B cell (primary cell): ENCODE data around the gene IGFL4. TPM values are rescaled to one million over a fixed set of nuclear protein-coding genes. Genes with fewer than 3 reads are reported as not detected.

Source experiments
- ATAC-seq: fragments of 200-7000 bp; cut with Tn5 transposase; one replicate; pipeline ENCODE4 v1.10.0; 2021; ENCODE audit warnings: low read depth, mild to moderate bottlenecking, moderate number of reproducible peaks, moderate library complexity
- CTCF ChIA-PET: fragments of 350-600 bp; sonication (Branson Sonifier 250); formaldehyde crosslinking; loops from one replicate; lab custom pipeline; 2021; ENCODE audit warnings: antibody characterized with exemption, inconsistent platforms; lab: Charles Lee
- POLR2A ChIA-PET: fragments of 350-600 bp; sonication (Branson Sonifier 250); formaldehyde crosslinking; loops from one replicate; lab custom pipeline; 2021; ENCODE audit warnings: antibody characterized with exemption; lab: Charles Lee
- DNase-seq: peaks from one replicate; pipeline ENCODE4 v3.0.0; 2013
- H2AFZ ChIP-seq: 2 replicates; pipeline ENCODE4 v1.6.1; 2012; ENCODE audit warnings: mild to moderate bottlenecking, low read depth, low read length; ENCODE audit not compliant: insufficient read depth, poor library complexity, severe bottlenecking
- H3K27ac ChIP-seq, 2 donors: 1 replicate in 1 of 2; 2 replicates in 1 of 2; pipeline ENCODE4 v1.5.1; 2012 to 2013; ENCODE audit warnings: low read length in 2 of 2, mild to moderate bottlenecking in 2 of 2, moderate library complexity in 1 of 2
- H3K27me3 ChIP-seq, 4 experiments: fragments of 200-600 bp in 1 of 4; sonication (generic) in 1 of 4; replicated peaks in 1 of 4; 1 replicate in 2 of 4; 2 replicates in 2 of 4; pipeline versions ENCODE4 v1.6.1 to v1.7.0; 2013 to 2016; ENCODE audit warnings: low read length in 3 of 4, mild to moderate bottlenecking in 2 of 4, mixed read lengths in 1 of 4, moderate library complexity in 1 of 4; ENCODE audit not compliant: insufficient read depth in 4 of 4, control insufficient read depth in 3 of 4; ENCODE audit errors: control extremely low read depth in 1 of 4
- H3K36me3 ChIP-seq, 2 experiments: replicated peaks in 1 of 2; 1 replicate in 1 of 2; 2 replicates in 1 of 2; pipeline versions ENCODE4 v1.6.1 to v1.7.1; 2013; ENCODE audit warnings: low read length in 1 of 2; ENCODE audit not compliant: insufficient read depth in 2 of 2, control insufficient read depth in 1 of 2; ENCODE audit errors: control extremely low read depth in 1 of 2, extremely low read depth in 1 of 2
- H3K4me1 ChIP-seq, 2 donors: fragments of 200-600 bp in 1 of 2; sonication (generic) in 1 of 2; 1 replicate in 1 of 2; 2 replicates in 1 of 2; pipeline versions ENCODE4 v1.5.1 to v1.6.1; 2013 to 2017; ENCODE audit warnings: low read length in 2 of 2; ENCODE audit not compliant: control insufficient read depth in 2 of 2, insufficient read depth in 2 of 2
- H3K4me2 ChIP-seq: replicated peaks from 2 replicates; pipeline ENCODE3; 2012; ENCODE audit warnings: mild to moderate bottlenecking, low read depth, low read length; ENCODE audit not compliant: poor library complexity, severe bottlenecking
- H3K4me3 ChIP-seq, 5 experiments: fragments of 200-600 bp in 1 of 5; sonication (generic) in 1 of 5; 1 replicate in 3 of 5; 2 replicates in 2 of 5; pipeline versions ENCODE4 v1.5.1 to v1.7.0; 2011 to 2016; ENCODE audit warnings: low read length in 4 of 5, mild to moderate bottlenecking in 4 of 5, low read depth in 2 of 5, control low read depth in 1 of 5, moderate library complexity in 1 of 5; ENCODE audit not compliant: insufficient read depth in 1 of 5; ENCODE audit errors: control extremely low read depth in 1 of 5, extremely low read depth in 1 of 5
- H3K79me2 ChIP-seq: fragments of 200-600 bp; sonication (generic); one replicate; pipeline ENCODE4 v1.6.0; 2016; ENCODE audit warnings: low read length; ENCODE audit not compliant: control insufficient read depth, insufficient read depth
- H3K9ac ChIP-seq: fragments of 200-600 bp; sonication (generic); 2 replicates; pipeline ENCODE4 v1.6.1; 2017; ENCODE audit warnings: mild to moderate bottlenecking, low read length, moderate library complexity
- H3K9me3 ChIP-seq, 3 donors: one replicate each; pipeline versions ENCODE4 v1.6.1 to v1.7.1; 2013; ENCODE audit warnings: low read length in 2 of 3; ENCODE audit not compliant: control insufficient read depth in 2 of 3, insufficient read depth in 1 of 3; ENCODE audit errors: control extremely low read depth in 1 of 3
- H4K20me1 ChIP-seq: 2 replicates; pipeline ENCODE4 v1.6.0; 2012; ENCODE audit warnings: mild to moderate bottlenecking, low read length; ENCODE audit not compliant: insufficient read depth, control insufficient read depth, poor library complexity, severe bottlenecking
- H3K27ac Mint-ChIP-seq: one replicate; pipeline ENCODE4 v1.8.0; 2021; ENCODE audit warnings: mixed read lengths
- H3K27me3 Mint-ChIP-seq: one replicate; pipeline ENCODE4 v1.8.0; 2021; ENCODE audit warnings: mixed read lengths
- H3K4me1 Mint-ChIP-seq: one replicate; pipeline ENCODE4 v1.8.0; 2021; ENCODE audit warnings: mixed read lengths
- H3K4me3 Mint-ChIP-seq: one replicate; pipeline ENCODE4 v1.8.0; 2021; ENCODE audit warnings: mixed read lengths
- H3K9me3 Mint-ChIP-seq: one replicate; pipeline ENCODE4 v1.8.0; 2022; ENCODE audit warnings: mixed read lengths; ENCODE audit not compliant: insufficient read depth
- EZH2 ChIP-seq: IDR thresholded peaks from 2 replicates; pipeline ENCODE4 v1.6.1; 2012; ENCODE audit warnings: borderline replicate concordance, low read depth, mild to moderate bottlenecking, moderate library complexity, low read length; ENCODE audit not compliant: insufficient read depth, poor library complexity, severe bottlenecking
- WGBS: methylation state at CpG from one replicate; pipeline ENCODE4 v1.1.5; 2013; ENCODE audit warnings: missing lambda C conversion rate; ENCODE audit not compliant: insufficient coverage; 5-methylcytosine and 5-hydroxymethylcytosine counted together
- intact Hi-C: fragments of 100-400 bp; cut with micrococcal nuclease; formaldehyde crosslinking; loops from one replicate; pipeline ENCODE4 v1.10.0; 2022
- polyA plus RNA-seq: library from polyadenylated mRNA; depleted of rRNA; stranded (reverse); fragments of >200 nt; gene quantifications from 2 replicates; pipeline ENCODE4 v1.2.3, GENCODE V29; 2012
- total RNA-seq, 2 donors: library from RNA; stranded (reverse); fragments of 120-200 nt in 1 of 2; gene quantifications; 1 replicate in 1 of 2; 2 replicates in 1 of 2; pipeline versions ENCODE4 v1.2.3 to v1.2.4, GENCODE V29; 2013 to 2022
- TF ChIP-seq, protein P1 (sequence below): fragments of 200-600 bp; IDR thresholded peaks from one replicate; pipeline ENCODE4 v1.8.0; 2022; ENCODE audit warnings: antibody characterized with exemption, mild to moderate bottlenecking

Gene IGFL4
- total and polyA plus RNA-seq, 2 donors (not counting 1 experiment from before 2014, with no cell fraction given), result not detected

DNA sequence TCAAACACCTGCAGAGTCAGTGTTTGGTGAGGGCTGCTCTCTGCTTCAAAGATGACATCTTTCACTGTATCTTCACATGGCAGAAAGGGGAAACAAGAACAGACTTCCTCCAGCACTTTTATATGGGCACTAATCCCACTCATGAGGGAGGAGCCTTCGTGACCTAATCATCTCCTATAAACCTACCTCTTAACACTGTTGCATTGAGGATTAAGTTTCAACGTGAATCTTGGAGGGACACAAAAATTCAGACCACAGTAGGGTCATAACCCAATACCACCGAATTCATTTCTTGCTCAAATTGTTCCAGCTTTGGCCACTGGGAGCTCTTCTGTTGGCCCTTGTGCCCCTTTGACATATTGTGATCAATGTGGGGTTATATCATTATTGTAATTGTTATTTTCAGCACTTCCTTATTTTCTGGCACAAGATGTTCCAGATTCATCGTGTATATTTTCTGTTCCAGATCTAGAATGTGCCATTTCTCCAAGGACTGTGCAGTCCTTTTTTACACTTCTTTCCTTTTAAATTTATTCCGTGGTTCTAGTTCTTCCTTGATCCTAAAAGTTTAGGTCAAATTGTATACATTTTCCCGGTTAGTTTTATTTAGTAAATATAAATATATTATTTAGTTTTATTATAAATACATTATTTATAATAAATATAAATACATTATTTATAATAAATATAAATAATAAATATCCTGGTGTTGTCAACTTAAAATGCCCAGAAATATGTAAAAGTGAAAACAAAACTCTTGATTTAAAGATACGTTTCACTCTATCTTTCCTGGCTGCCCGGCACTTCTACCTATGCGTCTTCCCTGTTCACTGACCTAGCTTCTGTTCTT lies 35.5 kb upstream of the IGFL4 start:
- no peaks in the 10 kb centered on the region for H3K9me3 Mint-ChIP-seq
- Histone ChIP-seq H3K9me3 (peaks cover 3 to 22% (median 6%) of the 10 kb centered on the region in 3 donors), H3K9ac (no peak overlapping the region), H3K4me3 (no peak overlapping the region), H3K27ac (no peak overlapping the region), H3K79me2 (no peaks in the 10 kb centered on the region), H3K4me2 (no peak overlapping the region), H2AFZ (no peak overlapping the region), H4K20me1 (no peaks in the 10 kb centered on the region), H3K4me1 (peaks cover 4 to 7% of the 10 kb centered on the region in 2 donors), H3K27me3 (peaks cover 3 to 55% (median 46%) of the 10 kb centered on the region in 4 experiments), H3K36me3 (no peaks in the 10 kb centered on the region)
- H3K27ac Mint-ChIP-seq, result no peak overlapping the region
- no peaks in the 10 kb centered on the region for H3K4me1 Mint-ChIP-seq
- no peak overlapping the region for H3K4me3 Mint-ChIP-seq
- DNase-seq, result no peak
- no peak for ATAC-seq
- no peak for TF ChIP-seq EZH2
- TF ChIP-seq, protein P1, sequence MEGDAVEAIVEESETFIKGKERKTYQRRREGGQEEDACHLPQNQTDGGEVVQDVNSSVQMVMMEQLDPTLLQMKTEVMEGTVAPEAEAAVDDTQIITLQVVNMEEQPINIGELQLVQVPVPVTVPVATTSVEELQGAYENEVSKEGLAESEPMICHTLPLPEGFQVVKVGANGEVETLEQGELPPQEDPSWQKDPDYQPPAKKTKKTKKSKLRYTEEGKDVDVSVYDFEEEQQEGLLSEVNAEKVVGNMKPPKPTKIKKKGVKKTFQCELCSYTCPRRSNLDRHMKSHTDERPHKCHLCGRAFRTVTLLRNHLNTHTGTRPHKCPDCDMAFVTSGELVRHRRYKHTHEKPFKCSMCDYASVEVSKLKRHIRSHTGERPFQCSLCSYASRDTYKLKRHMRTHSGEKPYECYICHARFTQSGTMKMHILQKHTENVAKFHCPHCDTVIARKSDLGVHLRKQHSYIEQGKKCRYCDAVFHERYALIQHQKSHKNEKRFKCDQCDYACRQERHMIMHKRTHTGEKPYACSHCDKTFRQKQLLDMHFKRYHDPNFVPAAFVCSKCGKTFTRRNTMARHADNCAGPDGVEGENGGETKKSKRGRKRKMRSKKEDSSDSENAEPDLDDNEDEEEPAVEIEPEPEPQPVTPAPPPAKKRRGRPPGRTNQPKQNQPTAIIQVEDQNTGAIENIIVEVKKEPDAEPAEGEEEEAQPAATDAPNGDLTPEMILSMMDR, result no peak
- POLR2A ChIA-PET, result no interaction called here
- intact Hi-C loops, result no loop called here
- peaks cover 73% of the 10 kb centered on the region for H3K27me3 Mint-ChIP-seq
- 60% methylated on average over 1 of the region's 9 CpGs for WGBS
- CTCF ChIA-PET, result no interaction called here

DNA sequence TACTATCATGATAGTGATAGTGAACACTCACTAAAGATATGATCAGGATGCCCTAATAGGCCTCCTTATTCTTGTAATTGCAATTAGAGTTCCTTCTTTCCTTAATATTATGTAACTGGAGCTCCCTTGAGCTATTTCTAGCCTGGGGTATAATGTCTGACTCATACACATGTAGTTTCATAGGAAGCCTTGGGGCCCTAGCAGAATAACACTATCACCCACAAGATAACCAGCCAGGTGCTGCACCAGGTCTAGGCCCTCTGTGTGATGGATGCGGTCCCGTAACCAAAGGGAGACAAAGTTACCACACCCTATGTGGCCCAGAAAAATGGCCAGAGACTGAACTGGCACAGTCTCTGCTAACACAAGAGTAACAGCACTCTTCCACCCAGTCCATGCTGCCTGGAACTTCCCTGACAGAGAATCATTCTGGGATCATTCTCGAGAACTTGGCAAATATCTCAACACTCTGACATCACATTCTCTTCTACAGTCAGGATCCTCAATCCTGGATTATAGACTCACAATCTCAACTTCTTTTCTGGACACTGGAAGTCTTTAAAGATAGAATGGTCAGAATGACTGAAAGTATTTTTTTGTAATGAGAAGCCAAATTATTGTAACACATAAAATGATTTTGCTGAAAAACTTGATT lies 32.6 kb upstream of the IGFL4 start:
- Histone ChIP-seq H2AFZ (no peak overlapping the region), H3K36me3 (no peaks in the 10 kb centered on the region), H3K4me1 (peaks cover 4 to 7% of the 10 kb centered on the region in 2 donors), H3K9me3 (peaks cover 3 to 10% (median 4%) of the 10 kb centered on the region in 3 donors), H3K27ac (no peak overlapping the region), H3K9ac (no peak overlapping the region), H3K4me2 (no peak overlapping the region), H3K27me3 (peaks cover 3 to 58% (median 39%) of the 10 kb centered on the region in 4 experiments), H4K20me1 (no peaks in the 10 kb centered on the region), H3K4me3 (no peak overlapping the region), H3K79me2 (no peaks in the 10 kb centered on the region)
- WGBS, result 95% methylated on average over 2 of the region's 3 CpGs
- intact Hi-C loops, result no loop called here
- Mint-ChIP-seq H3K9me3 (no peaks in the 10 kb centered on the region), H3K4me3 (no peak overlapping the region), H3K27me3 (peaks cover 73% of the 10 kb centered on the region), H3K27ac (no peak overlapping the region), H3K4me1 (no peaks in the 10 kb centered on the region)
- ChIA-PET CTCF (interaction anchor here (0.8 kb wide), 1 partner anchor 186 kb away, joined by 3 read pairs; no protein-coding TSS in a partner anchor), POLR2A (no interaction called here)
- TF ChIP-seq, protein P1, result no peak
- TF ChIP-seq EZH2, result no peak
- no peak for ATAC-seq
- no peak for DNase-seq
